ENCODE measurements around the gene NQO1. TPM values are rescaled to one million over a fixed set of nuclear protein-coding genes. Genes with fewer than 3 reads are reported as not detected.

The NQO1 gene
- total RNA-seq, 1 experiment from 2014 or later, result 519 TPM

GRCh38 chr16:69699915-69700314 lies 26.4 kb downstream of the NQO1 start:
- Histone ChIP-seq H3K9me2 (ENCODE audit: insufficient read depth) (no peaks in the 10 kb centered on the region), H2AFZ (ENCODE audit: low read depth, low read length, poor library complexity, severe bottlenecking) (no peak overlapping the region), H4K20me1 (ENCODE audit: insufficient read depth) (0 out of 2 replicates have a peak, but pooled peaks cover 8% of the 10 kb centered on the region), H3K27ac (ENCODE audit: low read depth, low read length) (no peak overlapping the region), H3K36me3 (ENCODE audit: control insufficient read depth in 1 of 2, insufficient read depth in 2 of 2, low read length in 2 of 2) (peaks cover 41 to 53% of the 10 kb centered on the region in 2 experiments), H3K4me2 (ENCODE audit: low read length) (no peak overlapping the region), H3K9ac (ENCODE audit: low read length) (no peak overlapping the region), H3K9me3 (ENCODE audit: control insufficient read depth in 1 of 2, insufficient read depth in 1 of 2, low read depth in 1 of 2, low read length in 2 of 2) (no peaks in the 10 kb centered on the region), H3K4me1 (ENCODE audit: control insufficient read depth in 1 of 2, insufficient read depth in 2 of 2, low read length in 2 of 2) (peaks cover 0 to 3% of the 10 kb centered on the region in 2 experiments; a peak in 1 of 4 replicates), H3K79me2 (ENCODE audit: insufficient read depth, low read length) (peaks cover 89% of the 10 kb centered on the region), H3K27me3 (ENCODE audit: insufficient read depth, low read length) (no peaks in the 10 kb centered on the region), H3K4me3 (replicated peaks in 1 of 2; ENCODE audit: low read depth in 1 of 2, low read length in 2 of 2) (no peak overlapping the region)
- DNase-seq (ENCODE audit: low read depth, low spot score), result no peak
- no TSS peak for BruUV-seq (replicated peaks)
- RAD21 ChIA-PET (ENCODE audit: low non-redundant PET in 1 of 2, low total read pairs in 2 of 2, uncharacterized antibody in 2 of 2, unreplicated experiment in 2 of 2), result no interaction called here
- no peak for ATAC-seq
- POLR2A ChIA-PET, result no interaction called here
- intact Hi-C loops (cut with micrococcal nuclease), result no loop called here
- CTCF ChIA-PET, result no interaction called here
- TF ChIP-seq, protein P1, sequence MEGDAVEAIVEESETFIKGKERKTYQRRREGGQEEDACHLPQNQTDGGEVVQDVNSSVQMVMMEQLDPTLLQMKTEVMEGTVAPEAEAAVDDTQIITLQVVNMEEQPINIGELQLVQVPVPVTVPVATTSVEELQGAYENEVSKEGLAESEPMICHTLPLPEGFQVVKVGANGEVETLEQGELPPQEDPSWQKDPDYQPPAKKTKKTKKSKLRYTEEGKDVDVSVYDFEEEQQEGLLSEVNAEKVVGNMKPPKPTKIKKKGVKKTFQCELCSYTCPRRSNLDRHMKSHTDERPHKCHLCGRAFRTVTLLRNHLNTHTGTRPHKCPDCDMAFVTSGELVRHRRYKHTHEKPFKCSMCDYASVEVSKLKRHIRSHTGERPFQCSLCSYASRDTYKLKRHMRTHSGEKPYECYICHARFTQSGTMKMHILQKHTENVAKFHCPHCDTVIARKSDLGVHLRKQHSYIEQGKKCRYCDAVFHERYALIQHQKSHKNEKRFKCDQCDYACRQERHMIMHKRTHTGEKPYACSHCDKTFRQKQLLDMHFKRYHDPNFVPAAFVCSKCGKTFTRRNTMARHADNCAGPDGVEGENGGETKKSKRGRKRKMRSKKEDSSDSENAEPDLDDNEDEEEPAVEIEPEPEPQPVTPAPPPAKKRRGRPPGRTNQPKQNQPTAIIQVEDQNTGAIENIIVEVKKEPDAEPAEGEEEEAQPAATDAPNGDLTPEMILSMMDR (IDR thresholded peaks at IDR 0.05 in 2 of 3, conservative IDR thresholded peaks at IDR 0.05 in 1 of 3; ENCODE audit: borderline replicate concordance in 1 of 3, insufficient read depth in 1 of 3, low read depth in 2 of 3, low read length in 2 of 3), result no peak

DNA sequence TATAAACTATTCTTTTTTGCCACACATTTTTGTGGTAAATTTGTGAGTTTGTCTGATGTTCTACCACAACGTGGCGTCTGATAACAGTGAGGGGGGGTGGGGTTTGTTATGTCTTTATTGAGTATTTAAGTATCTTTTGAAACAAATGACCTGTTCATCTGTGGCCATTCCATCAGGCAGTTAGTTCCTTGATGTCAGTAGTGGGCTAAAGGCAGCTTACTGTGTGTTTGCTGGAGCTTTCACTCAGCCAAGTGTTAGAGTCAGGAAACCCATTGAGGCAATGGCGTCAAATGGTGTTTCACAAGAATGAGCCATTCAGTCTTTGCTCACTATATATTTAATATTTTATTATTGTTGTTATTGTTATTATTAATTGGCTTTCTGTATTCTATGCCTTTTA lies 28.0 kb downstream of the NQO1 start:
- H4K20me1 ChIP-seq (ENCODE audit: insufficient read depth), result 0 out of 2 replicates have a peak, but pooled peaks cover 8% of the 10 kb centered on the region
- H2AFZ ChIP-seq (ENCODE audit: low read depth, low read length, poor library complexity, severe bottlenecking), result no peak overlapping the region
- H3K27me3 ChIP-seq (ENCODE audit: insufficient read depth, low read length), result no peaks in the 10 kb centered on the region
- TF ChIP-seq SRF (IDR thresholded peaks at IDR 0.05; ENCODE audit: low read depth), result no peak
- no peak for TF ChIP-seq CBX3 (IDR thresholded peaks at IDR 0.05; ENCODE audit: low read depth)
- TF ChIP-seq FOSL1 (IDR thresholded peaks at IDR 0.05; ENCODE audit: low read depth), result no peak
- no peak for TF ChIP-seq EGR1 (IDR thresholded peaks at IDR 0.05; ENCODE audit: low read depth)
- no peak for TF ChIP-seq ZNF274 (IDR thresholded peaks at IDR 0.05; ENCODE audit: low read depth, low read length)
- TF ChIP-seq, protein P2, sequence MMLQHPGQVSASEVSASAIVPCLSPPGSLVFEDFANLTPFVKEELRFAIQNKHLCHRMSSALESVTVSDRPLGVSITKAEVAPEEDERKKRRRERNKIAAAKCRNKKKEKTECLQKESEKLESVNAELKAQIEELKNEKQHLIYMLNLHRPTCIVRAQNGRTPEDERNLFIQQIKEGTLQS (IDR thresholded peaks at IDR 0.05), result no peak
- TF ChIP-seq JUND (IDR thresholded peaks at IDR 0.05), result no peak
- TF ChIP-seq RAD21 (IDR thresholded peaks at IDR 0.05; ENCODE audit: low read depth), result no peak
- no peak for TF ChIP-seq CEBPB (IDR thresholded peaks at IDR 0.05; ENCODE audit: low read depth)
- TF ChIP-seq EZH2 (IDR thresholded peaks at IDR 0.05), result no peak
- TF ChIP-seq, protein P3, sequence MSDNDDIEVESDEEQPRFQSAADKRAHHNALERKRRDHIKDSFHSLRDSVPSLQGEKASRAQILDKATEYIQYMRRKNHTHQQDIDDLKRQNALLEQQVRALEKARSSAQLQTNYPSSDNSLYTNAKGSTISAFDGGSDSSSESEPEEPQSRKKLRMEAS (IDR thresholded peaks at IDR 0.05), result no peak
- TF ChIP-seq ZFX (IDR thresholded peaks at IDR 0.05), result no peak
- H3K9me2 ChIP-seq (ENCODE audit: insufficient read depth), result no peaks in the 10 kb centered on the region
- intact Hi-C loops (cut with micrococcal nuclease), result no loop called here
- H3K9me3 ChIP-seq (ENCODE audit: control insufficient read depth in 1 of 2, insufficient read depth in 1 of 2, low read depth in 1 of 2, low read length in 2 of 2), result no peaks in the 10 kb centered on the region
- ChIA-PET CTCF (interaction anchor here (1.1 kb wide), 1 partner anchor 11 kb away, joined by 3 read pairs; no protein-coding TSS in a partner anchor), POLR2A (no interaction called here), RAD21 (ENCODE audit: low non-redundant PET in 1 of 2, low total read pairs in 2 of 2, uncharacterized antibody in 2 of 2, unreplicated experiment in 2 of 2) (no interaction called here)
- H3K4me2 ChIP-seq (ENCODE audit: low read length), result no peak overlapping the region
- peaks cover 90% of the 10 kb centered on the region for H3K79me2 ChIP-seq (ENCODE audit: insufficient read depth, low read length)
- no peak for DNase-seq (ENCODE audit: low read depth, low spot score)
- no peak overlapping the region for H3K9ac ChIP-seq (ENCODE audit: low read length)
- no peak for ATAC-seq
- H3K27ac ChIP-seq (ENCODE audit: low read depth, low read length), result no peak overlapping the region
- no TSS peak for BruUV-seq (replicated peaks)
- peaks cover 0 to 3% of the 10 kb centered on the region in 2 experiments; a peak in 1 of 4 replicates for H3K4me1 ChIP-seq (ENCODE audit: control insufficient read depth in 1 of 2, insufficient read depth in 2 of 2, low read length in 2 of 2)
- peaks cover 48 to 61% of the 10 kb centered on the region in 2 experiments for H3K36me3 ChIP-seq (ENCODE audit: control insufficient read depth in 1 of 2, insufficient read depth in 2 of 2, low read length in 2 of 2)
- no peak overlapping the region for H3K4me3 ChIP-seq (replicated peaks in 1 of 2; ENCODE audit: low read depth in 1 of 2, low read length in 2 of 2)
